ENCODE results near the gene METTL25.

Gene METTL25

GRCh38 chr12:82474181-82474797, 116.0 kb downstream of the METTL25 start:
- DNase-seq = no peak

- no peak for DNase-seq
These were observed 116.5 kb downstream of the METTL25 start for GRCh38 chr12:82474798-82475184.

GRCh38 chr12:82475211-82475610, 116.9 kb downstream of the METTL25 start:
- no peak for DNase-seq

- DNase-seq = no peak
These were observed 118.2 kb downstream of the METTL25 start for GRCh38 chr12:82476511-82476910.

GRCh38 chr12:82479511-82479910, 121.2 kb downstream of the METTL25 start:
- DNase-seq = no peak

- no peak for DNase-seq
These were observed 122.3 kb downstream of the METTL25 start for GRCh38 chr12:82480606-82481005.

- DNase-seq = no peak
These were observed 123.6 kb downstream of the METTL25 start for GRCh38 chr12:82481954-82482353.

- no peak for DNase-seq
These were observed 128.4 kb downstream of the METTL25 start for GRCh38 chr12:82486524-82487235.

GRCh38 chr12:82504409-82504808, 146.1 kb downstream of the METTL25 start:
- DNase-seq = no peak

- DNase-seq = no peak
These were observed 146.8 kb downstream of the METTL25 start for GRCh38 chr12:82505150-82505549.

GRCh38 chr12:82507686-82508085, 149.4 kb downstream of the METTL25 start:
- no peak for DNase-seq

- no peak for DNase-seq
These were observed 152.1 kb downstream of the METTL25 start for GRCh38 chr12:82510386-82510785.

- DNase-seq = no peak
These were observed 156.6 kb downstream of the METTL25 start for GRCh38 chr12:82514880-82515279.

GRCh38 chr12:82515652-82516051, 157.3 kb downstream of the METTL25 start:
- no peak for DNase-seq

- DNase-seq = no peak
These were observed 158.7 kb downstream of the METTL25 start for GRCh38 chr12:82517027-82517426.

- no peak for DNase-seq
These were observed 159.5 kb downstream of the METTL25 start for GRCh38 chr12:82517808-82518207.

GRCh38 chr12:82519510-82519909, 161.2 kb downstream of the METTL25 start:
- no peak for DNase-seq

GRCh38 chr12:82522285-82522684, 164.0 kb downstream of the METTL25 start:
- no peak for DNase-seq

- DNase-seq = no peak
These were observed 164.4 kb downstream of the METTL25 start for GRCh38 chr12:82522762-82523161.

- DNase-seq = no peak
These were observed 165.7 kb downstream of the METTL25 start for GRCh38 chr12:82523996-82524395.

- DNase-seq = no peak
These were observed 166.3 kb downstream of the METTL25 start for GRCh38 chr12:82524641-82525040.

GRCh38 chr12:82525616-82526015, 167.3 kb downstream of the METTL25 start:
- DNase-seq = no peak

GRCh38 chr12:82527165-82527780, 168.9 kb downstream of the METTL25 start:
- peak; percentile 2 to 13 for DNase-seq
